ENCODE measurements around the gene DCDC2. TPM values are rescaled to one million over a fixed set of nuclear protein-coding genes. Genes with fewer than 3 reads are reported as not detected.
"Not testable (repeated sequence)": the region's sequence is repeated elsewhere in the genome, so short reads cannot be mapped to it uniquely, and the experiment has no call there.

Gene DCDC2
- polyA plus RNA-seq, 3 donors: 96.5 to 145 (median 119) TPM

DNA sequence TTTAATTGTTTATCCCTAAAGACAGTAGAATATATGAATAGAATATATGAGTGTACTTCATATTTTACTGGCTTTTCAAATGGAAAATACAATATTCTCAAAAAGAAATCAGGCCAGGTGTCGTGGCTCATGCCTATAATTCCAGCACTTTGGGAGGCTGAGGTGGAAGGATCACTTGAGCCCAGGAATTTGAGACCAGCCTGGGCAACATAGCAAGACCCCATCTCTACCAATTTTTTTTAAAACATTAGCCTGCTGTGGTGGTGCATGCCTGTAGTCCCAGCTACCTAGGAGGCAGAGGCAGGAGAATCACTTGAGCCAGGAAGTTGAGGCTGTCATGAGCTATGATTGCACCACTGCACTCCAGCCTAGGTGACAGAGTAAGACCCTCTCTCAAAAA lies 116.1 kb downstream of the DCDC2 start:
- not testable (repeated sequence) for DNase-seq (ENCODE audit: extremely low read depth in 1 of 11, low read depth in 9 of 11, low spot score in 4 of 11)

DNA sequence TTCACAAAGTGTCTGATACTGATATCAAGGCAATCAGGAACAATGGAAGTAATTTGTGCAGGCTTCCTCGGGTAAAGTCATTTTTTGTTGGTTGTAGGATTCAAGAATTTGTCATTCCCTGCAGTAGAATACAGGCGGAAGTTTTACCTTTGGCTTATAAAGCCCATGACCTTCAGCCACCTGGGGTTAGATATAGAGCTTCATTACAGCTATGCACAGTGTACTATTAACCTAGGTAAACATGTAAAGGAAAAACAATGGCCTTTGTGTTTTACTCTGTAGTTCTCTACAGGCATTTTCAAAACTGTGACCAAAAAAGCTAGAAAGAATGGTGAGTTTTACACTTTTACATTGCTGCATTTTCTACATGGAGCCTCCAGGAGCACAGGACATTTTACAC lies 116.9 kb downstream of the DCDC2 start:
- DNase-seq (ENCODE audit: extremely low read depth in 1 of 11, low read depth in 9 of 11, low spot score in 4 of 11): no peak

DNA sequence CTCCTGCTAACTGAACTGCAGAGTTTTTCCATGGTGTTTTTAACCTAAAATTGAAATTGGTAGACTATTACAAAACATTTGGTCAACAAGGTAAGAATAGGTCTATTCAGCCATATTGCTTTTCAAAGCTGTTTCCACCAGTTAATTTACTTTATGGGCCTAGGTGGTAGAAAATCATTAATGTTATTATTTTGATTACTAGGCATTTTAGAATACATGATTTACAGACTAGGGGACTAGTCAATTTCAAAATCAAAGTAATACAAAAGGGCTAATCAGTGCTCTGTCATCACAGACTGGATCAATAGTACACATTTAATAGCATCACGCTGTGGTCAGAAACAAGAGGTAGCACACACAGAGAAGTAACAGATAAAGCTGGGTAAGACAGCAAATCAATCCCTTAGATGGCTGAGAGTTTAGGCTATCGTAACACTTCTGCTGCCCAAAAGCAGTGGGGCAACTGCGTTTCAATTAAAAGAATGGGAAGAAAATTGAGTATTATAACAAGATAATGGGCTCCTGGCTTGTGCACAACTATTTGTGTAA lies 117.4 kb downstream of the DCDC2 start:
- DNase-seq (ENCODE audit: extremely low read depth in 1 of 11, low read depth in 9 of 11, low spot score in 4 of 11): no peak

DNA sequence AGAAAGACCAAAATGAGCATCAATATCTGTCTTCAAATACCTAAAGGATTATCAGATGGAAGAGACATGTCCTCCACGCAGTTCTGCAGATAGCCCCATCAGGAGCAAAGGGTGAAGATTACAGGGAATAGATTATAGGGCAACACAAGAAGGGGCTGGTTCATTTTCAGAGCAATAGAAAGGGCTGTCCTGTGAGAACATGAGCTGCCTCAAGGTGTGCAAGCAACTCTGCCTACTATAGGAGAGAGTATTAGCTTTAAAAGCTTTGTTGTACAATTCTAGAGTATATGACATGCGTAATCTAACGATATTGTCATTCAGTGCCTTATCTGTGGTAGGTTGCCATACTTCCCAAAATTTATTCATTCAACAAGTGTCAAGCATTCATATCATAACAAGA lies 119.2 kb downstream of the DCDC2 start:
- no peak for DNase-seq (ENCODE audit: extremely low read depth in 1 of 11, low read depth in 9 of 11, low spot score in 4 of 11)

DNA sequence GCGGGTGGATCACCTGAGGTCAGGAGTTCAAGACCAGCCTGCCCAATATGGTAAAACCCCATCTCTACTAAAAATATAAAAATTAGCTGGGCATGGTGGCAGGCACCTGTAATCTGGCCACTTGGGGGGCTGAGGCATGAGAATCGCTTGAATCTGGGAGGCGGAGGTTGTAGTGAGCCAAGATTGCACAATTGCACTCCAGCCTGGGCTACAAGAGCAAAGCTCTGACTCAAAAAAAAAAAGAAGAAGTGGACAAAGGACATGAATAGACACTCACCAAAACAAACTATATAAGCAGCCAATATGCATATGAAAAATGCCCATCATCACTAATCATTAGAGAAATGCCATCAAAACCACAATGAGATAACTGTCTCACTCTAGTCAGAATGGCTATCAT lies 121.1 kb downstream of the DCDC2 start:
- DNase-seq (ENCODE audit: extremely low read depth in 1 of 11, low read depth in 9 of 11, low spot score in 4 of 11): not testable (repeated sequence)

DNA sequence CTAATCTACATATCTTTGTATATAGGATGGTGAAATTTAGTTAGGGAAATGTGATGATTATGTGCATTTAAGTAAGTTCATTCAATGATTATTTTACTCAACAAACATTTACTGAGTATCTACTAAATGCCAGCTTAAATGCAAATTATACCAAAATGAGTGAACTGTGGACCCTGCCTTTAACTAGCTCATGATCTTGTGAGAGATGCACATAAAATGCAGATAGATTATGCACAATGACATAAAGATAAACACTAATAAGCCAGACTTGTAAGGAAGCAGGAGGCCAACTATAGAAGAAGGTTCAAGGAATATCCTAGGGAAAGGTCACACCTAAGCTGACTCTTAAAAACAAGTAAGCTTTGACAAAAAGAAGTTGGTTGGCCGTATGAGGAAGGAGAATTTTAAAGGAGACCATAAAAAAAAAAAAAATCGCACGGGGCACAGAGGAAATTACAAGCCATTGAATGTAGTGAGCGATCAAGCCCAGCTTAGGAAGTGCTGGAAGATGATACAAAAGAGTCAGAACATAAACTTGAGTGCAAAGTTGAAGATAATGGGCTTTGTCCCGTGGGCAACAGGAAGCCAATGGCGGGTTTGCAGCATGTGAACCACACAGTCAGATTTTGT lies 123.9 kb downstream of the DCDC2 start:
- DNase-seq (ENCODE audit: extremely low read depth in 1 of 11, low read depth in 9 of 11, low spot score in 4 of 11): no peak

DNA sequence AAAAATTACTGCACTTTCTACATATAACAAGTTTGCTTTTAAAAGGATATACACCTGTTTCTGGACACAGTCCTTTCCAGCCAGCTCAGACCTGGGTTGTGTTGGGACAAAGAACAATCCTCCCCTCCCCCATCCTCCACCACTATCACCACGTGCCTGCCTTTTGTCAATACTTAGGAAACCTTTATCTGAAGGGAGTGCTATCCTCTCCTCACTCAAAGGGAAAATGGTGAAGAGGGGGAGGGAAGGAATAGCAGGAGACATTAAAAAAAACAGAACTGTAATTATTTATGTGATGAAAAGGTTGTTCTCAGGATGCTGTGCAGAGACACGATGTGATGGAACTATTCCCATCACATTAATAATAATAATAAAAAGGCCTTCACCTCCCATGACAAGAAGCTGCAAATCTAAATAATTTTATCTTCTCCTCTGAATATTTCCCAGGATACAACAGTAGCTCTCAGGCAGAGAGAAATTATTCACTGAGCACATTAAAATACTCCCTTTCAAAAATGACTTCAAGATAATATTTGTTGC lies 126.4 kb downstream of the DCDC2 start:
- no peak for DNase-seq (ENCODE audit: extremely low read depth in 1 of 11, low read depth in 9 of 11, low spot score in 4 of 11)

DNA sequence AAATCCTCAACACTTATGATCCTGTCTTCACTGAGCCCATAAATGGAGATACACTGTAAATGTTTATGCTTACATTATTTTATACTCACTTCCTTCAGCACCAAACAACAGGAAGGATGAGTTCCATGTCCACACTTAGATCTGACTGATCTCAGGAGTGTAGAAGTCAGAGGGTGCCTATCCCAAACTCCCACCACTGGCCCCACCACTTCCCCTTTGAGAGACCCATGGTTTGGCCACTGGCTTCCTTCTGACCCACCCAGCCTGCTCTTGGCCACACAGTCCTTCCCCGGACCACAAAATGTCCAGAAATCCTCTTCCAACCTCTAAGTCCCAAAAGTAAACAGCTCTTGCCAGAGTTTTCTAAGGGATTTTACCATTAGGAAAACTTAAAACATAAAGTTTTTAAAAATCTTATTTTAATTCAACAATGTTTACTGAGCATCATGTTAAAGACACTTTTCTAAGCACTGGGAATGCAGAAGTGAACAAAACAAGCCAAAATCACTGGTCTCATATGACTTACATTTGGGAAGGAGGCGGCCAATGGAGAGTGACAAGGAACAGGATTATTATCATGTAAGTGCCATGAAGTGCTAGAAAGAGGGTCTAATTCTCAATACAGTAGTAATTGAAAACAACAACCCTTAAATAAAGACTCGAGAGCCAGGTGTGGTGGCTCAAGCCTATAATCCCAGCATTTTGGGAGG lies 128.0 kb downstream of the DCDC2 start:
- DNase-seq (ENCODE audit: extremely low read depth in 1 of 11, low read depth in 9 of 11, low spot score in 4 of 11): no peak

DNA sequence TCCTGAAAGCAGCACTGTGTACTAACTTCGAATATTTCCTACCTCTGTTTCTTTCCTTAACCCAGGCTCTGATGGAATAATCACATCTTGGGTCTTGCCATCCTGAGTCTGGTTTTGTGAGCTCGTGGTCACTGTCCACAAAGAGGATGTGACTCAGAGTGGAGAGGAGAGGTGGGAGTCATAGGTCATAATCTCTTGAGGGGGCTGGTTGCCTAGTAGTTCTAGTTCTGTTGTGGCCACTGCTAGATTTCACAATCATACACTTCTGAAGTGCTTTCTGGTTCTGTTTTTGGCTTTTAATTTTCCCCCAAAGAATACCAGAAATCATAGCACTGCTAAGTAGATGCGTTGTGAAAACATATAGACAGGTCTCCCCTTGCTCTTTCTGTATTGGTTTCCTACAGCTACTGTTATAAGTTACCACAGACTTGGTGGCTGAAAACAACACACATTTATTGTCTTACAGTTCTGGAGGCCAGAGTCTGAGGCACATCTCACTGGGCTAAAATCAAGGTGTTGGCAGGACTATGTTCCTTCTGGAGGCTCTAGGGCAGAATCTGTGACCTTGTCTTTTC lies 129.1 kb downstream of the DCDC2 start:
- no peak for DNase-seq (ENCODE audit: extremely low read depth in 1 of 11, low read depth in 9 of 11, low spot score in 4 of 11)

DNA sequence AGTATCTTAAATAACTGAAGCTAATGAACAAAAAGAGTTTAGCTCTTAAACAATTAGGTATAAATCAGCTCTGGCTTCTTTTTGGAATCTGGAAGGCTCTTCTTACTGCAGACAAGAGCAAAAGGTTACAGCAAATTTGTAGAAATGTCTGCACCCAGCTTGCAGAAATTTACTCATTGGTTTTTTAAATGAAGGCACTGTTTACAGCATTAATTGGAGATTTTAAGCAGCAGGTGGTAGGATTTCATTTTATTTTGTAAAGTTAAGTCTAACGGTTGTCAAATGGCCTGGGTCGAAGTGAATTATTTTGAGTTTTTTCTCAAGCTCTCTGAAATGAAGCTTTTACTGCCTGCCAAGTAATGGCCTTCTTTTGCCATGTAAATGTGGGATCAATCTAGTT lies 129.7 kb downstream of the DCDC2 start:
- no peak for DNase-seq (ENCODE audit: extremely low read depth in 1 of 11, low read depth in 9 of 11, low spot score in 4 of 11)

DNA sequence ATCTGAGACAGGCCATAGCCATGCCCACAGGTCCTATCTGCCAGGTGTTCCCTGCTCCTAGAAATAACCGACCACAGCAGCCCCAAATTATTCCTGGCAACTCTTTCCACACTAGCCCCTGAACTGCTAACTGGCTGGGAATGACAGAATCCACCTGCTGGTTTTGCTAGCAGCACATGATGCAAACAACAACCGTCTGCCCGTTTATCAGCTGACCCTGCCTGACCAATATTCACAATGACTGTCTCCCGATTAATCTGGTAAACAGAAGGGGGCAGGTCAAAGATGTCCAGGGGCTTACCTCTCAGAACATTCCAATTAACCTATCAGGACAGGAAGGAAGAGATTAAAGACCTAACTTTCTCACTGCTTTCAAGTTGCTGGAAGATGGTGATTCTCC lies 130.3 kb downstream of the DCDC2 start:
- DNase-seq (ENCODE audit: extremely low read depth in 1 of 11, low read depth in 9 of 11, low spot score in 4 of 11): peak in 3 of 11 donors; percentile 22 to 31 (median 30)

DNA sequence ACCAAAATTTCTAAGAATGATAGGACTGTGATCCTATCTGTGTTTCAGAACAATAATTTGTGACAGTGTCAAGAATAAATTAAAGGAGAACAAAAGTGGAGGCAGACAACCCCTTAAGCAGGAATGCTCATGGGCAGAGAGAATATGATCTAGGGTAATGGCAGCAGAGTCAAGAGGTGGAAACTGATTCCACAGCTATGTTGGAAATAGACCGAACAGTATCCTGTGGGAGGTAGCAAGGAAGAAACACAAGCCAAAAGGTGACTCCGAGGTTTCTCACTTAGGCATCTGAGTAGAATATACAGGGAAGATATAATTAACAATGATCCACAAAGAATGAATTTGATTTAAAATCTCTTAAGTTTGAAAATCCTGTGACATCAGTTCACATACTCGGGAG lies 131.3 kb downstream of the DCDC2 start:
- DNase-seq (ENCODE audit: extremely low read depth in 1 of 11, low read depth in 9 of 11, low spot score in 4 of 11): peak in 3 of 11 donors; percentile 38 to 44 (median 39)

DNA sequence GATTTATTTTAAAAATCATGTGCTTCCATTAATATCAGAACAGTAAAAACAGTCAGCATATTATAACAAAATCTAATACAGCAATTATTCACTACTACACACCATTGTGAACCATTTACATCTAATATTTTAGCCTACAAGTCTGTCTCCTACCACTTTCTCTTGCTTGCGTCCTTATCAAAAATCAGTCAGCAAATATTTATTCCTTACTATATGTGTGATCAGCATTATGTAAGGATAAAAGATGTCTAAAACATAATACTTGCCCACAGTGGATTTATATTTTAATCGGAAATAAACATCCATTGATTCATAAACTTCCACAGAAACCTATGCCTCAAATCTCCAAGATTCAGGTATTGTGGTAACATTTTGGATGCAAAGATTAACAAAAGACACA lies 132.0 kb downstream of the DCDC2 start:
- DNase-seq (ENCODE audit: extremely low read depth in 1 of 11, low read depth in 9 of 11, low spot score in 4 of 11): no peak

DNA sequence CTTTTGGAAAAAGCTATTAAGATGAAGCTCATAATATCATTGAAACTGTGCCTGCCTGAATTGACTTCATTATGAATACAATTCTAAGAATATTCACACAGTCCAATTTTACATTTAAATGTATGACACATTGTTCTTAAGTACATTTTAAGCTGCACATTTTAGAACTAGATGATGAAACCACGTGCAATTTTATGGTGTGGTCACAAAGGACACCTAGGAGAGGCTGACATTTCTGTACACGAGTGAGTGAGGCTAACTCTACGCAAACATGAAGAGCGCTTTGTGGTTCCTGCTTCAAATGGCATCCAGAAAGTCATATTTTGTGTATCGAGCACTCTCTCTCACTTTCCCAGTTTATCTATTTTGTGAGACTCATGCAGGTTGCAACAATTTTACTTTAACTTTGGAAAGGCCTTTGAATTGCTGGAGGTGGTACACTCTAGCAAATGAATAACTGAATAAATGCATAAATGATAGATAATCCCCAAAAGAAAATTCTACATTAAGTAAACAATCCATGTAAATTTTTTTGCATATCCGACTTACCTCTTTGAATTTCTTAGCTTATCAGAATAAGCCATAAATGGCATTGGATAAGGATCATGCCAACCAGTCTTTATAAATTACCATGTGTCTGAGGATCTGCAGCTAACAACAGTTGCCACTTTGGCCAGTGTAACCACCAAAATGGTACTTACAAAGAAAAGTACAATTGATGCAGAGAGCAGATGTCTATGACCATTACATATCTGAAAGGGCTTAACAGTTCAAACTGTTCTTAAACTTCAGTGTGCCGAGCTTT lies 134.5 kb downstream of the DCDC2 start:
- DNase-seq (ENCODE audit: extremely low read depth in 1 of 11, low read depth in 9 of 11, low spot score in 4 of 11): no peak

DNA sequence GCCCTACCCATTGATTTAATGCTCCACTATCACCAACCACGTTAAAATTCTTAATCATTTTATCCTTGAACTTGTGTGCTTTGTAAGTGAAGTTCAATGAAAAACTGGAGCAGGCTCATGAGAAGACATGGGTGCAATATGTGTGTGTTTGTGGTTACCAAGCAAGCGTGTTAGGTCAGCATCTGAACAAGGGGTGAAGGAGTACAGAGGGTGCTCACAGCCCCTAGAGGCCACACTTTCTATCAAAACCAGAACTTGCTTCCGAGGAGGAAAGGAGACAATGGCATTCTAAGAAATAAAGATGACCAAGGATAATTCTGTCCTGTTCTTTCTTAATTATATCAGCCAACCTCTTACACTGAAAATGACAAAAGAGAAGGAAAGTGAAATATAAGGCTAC lies 138.2 kb downstream of the DCDC2 start:
- no peak for DNase-seq (ENCODE audit: extremely low read depth in 1 of 11, low read depth in 9 of 11, low spot score in 4 of 11)

DNA sequence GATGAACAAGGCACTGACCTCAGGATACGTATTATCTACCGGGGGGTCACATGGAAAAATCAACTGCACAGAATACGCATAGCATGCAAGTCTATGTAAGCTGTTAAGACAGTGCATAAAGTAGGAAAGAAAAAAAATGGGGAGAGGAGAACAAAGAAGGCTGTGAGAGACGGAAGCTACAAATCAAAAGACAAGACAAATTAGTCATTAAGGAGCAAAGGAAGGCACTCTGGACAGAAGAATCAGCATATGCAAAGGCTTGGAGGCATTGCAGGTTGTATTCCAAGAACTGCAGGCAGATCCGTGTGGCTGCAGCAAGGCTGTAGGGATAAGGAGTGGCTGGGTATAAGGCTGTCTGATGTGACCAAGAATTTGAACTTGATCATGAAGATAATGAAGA lies 142.9 kb downstream of the DCDC2 start:
- no peak for DNase-seq (ENCODE audit: extremely low read depth in 1 of 11, low read depth in 9 of 11, low spot score in 4 of 11)

DNA sequence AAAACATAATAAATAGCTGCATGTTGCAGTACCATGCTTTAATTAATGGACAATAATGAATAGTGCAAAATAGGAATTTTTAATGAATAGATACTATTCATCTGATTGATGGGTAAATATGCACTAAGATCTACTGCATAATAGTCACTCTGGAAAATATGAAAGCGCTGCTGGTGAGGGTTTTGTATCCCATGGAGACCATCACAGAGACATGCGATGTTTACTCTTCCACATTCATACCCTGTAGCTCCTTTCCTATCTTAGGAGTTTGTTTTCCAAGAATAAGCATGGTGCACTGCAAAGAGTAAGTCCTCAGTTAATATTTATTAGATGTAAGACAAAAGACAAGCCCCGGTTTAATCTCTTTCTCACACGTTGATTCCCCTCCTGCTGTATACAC lies 150.4 kb downstream of the DCDC2 start:
- DNase-seq (ENCODE audit: extremely low read depth in 1 of 11, low read depth in 9 of 11, low spot score in 4 of 11): no peak

DNA sequence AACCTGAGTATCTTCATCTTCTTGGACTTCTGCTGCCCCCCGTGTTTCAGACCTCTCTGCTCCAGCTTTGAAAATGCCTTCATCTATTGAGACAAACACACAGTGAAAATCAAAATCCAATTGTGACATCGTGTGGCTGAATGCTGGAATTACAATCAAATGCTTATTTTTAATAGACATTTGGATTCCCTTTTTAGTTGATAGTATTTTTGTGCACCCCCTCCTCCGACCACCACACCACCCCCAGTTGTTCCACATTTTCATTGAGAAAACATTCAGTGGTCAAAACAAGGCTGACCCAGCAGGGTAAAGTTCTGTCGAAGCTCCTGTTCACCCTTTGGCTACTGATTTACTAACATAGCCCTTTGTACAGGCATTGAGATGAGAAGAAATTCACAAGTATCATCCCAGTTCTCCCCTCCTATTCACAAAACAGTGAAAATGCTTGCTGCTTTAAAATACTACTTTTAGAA lies 152.8 kb downstream of the DCDC2 start:
- DNase-seq (ENCODE audit: extremely low read depth in 1 of 11, low read depth in 9 of 11, low spot score in 4 of 11): peak in 9 of 11 donors; percentile 17 to 60 (median 52)

DNA sequence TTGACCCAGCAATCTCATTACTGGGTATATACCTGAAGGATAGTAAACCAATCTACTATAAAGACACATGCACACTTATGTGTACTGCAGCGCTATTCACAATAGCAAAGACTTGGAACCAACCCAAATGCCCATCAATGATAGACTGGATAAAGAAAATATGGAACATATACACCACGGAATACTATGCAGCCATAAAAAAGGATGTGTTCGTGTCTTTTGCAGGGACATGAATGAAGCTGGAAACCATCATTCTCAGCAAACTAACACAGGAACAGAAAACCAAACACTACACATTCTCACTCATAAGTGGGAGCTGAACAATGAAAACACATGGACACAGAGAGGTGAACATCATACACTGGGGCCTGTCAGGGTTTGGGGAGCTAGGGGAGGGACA lies 153.7 kb downstream of the DCDC2 start:
- DNase-seq (ENCODE audit: extremely low read depth in 1 of 11, low read depth in 9 of 11, low spot score in 4 of 11): not testable (repeated sequence)
